H9 (cell line): Measurements from ENCODE around the gene AKR1D1. TPM values are rescaled to one million over a fixed set of nuclear protein-coding genes. Genes with fewer than 3 reads are reported as not detected.
A peak's percentile ranks its signal among the peaks of the same experiment; 100 is the strongest.
"Not testable (repeated sequence)": the region's sequence is repeated elsewhere in the genome, so short reads cannot be mapped to it uniquely, and the experiment has no call there.

ENCODE experiments used
- DNase-seq: peaks from one replicate; pipeline ENCODE4 v3.0.0-alpha.2; 2017
- H2AFZ ChIP-seq: one replicate; pipeline ENCODE4 v1.6.1; 2013; ENCODE audit warnings: mild to moderate bottlenecking, low read length, control low read depth, moderate library complexity
- H2AK5ac ChIP-seq: 2 replicates; pipeline ENCODE4 v1.6.1; 2013; ENCODE audit warnings: low read length, control low read depth, mixed read lengths; ENCODE audit not compliant: insufficient read length
- H2BK120ac ChIP-seq: one replicate; pipeline ENCODE4 v1.6.1; 2013; ENCODE audit warnings: low read depth, mild to moderate bottlenecking, low read length, control low read depth, inconsistent platforms; ENCODE audit not compliant: poor library complexity, severe bottlenecking
- H2BK12ac ChIP-seq: 2 replicates; pipeline ENCODE4 v1.6.1; 2013; ENCODE audit warnings: low read length, control low read depth, mixed read lengths, low read depth; ENCODE audit not compliant: insufficient read length
- H2BK15ac ChIP-seq: 2 replicates; pipeline ENCODE4 v1.6.1; 2013; ENCODE audit warnings: low read depth, low read length, control low read depth
- H2BK20ac ChIP-seq: one replicate; pipeline ENCODE4 v1.6.1; 2013; ENCODE audit warnings: low read depth, mild to moderate bottlenecking, low read length, control low read depth, inconsistent platforms; ENCODE audit not compliant: poor library complexity, severe bottlenecking
- H2BK5ac ChIP-seq: 2 replicates; pipeline ENCODE4 v1.6.1; 2013; ENCODE audit warnings: low read length, control low read depth, mixed read lengths; ENCODE audit not compliant: insufficient read length
- H3K14ac ChIP-seq: 2 replicates; pipeline ENCODE4 v1.6.1; 2013; ENCODE audit warnings: low read length, control low read depth; ENCODE audit not compliant: insufficient read depth
- H3K18ac ChIP-seq: 2 replicates; pipeline ENCODE4 v1.6.1; 2013; ENCODE audit warnings: low read depth, mild to moderate bottlenecking, mixed read lengths, low read length, control low read depth; ENCODE audit not compliant: insufficient read length
- H3K23ac ChIP-seq: 2 replicates; pipeline ENCODE4 v1.6.1; 2013; ENCODE audit warnings: low read length, control low read depth, mixed read lengths, low read depth; ENCODE audit not compliant: insufficient read length
- H3K23me2 ChIP-seq: 2 replicates; pipeline ENCODE4 v1.6.1; 2013; ENCODE audit warnings: low read depth, mild to moderate bottlenecking, mixed read lengths, low read length, control low read depth; ENCODE audit not compliant: insufficient read length, poor library complexity, severe bottlenecking
- H3K27ac ChIP-seq: 2 replicates; pipeline ENCODE4 v1.5.1; 2013; ENCODE audit warnings: low read length, control low read depth, mixed read lengths, low read depth; ENCODE audit not compliant: insufficient read length
- H3K27me3 ChIP-seq: 2 replicates; pipeline ENCODE4 v1.6.1; 2013; ENCODE audit warnings: low read length, control low read depth, inconsistent platforms; ENCODE audit not compliant: insufficient read depth
- H3K4ac ChIP-seq: 2 replicates; pipeline ENCODE4 v1.6.1; 2013; ENCODE audit warnings: low read depth, mild to moderate bottlenecking, control low read depth, inconsistent platforms, low read length, moderate library complexity
- H3K4me1 ChIP-seq: 2 replicates; pipeline ENCODE4 v1.6.1; 2013; ENCODE audit warnings: low read length, control low read depth, inconsistent platforms; ENCODE audit not compliant: insufficient read depth
- H3K4me2 ChIP-seq: 2 replicates; pipeline ENCODE4 v1.6.1; 2013; ENCODE audit warnings: low read length, control low read depth, mixed read lengths; ENCODE audit not compliant: insufficient read length, insufficient read depth
- H3K56ac ChIP-seq: 2 replicates; pipeline ENCODE4 v1.6.1; 2013; ENCODE audit warnings: low read depth, mild to moderate bottlenecking, mixed read lengths, low read length, control low read depth; ENCODE audit not compliant: insufficient read length
- H3K79me1 ChIP-seq: 2 replicates; pipeline ENCODE4 v1.6.1; 2013; ENCODE audit warnings: low read depth, mild to moderate bottlenecking, moderate library complexity, low read length, control low read depth, inconsistent platforms; ENCODE audit not compliant: insufficient read depth, poor library complexity, severe bottlenecking
- H3K79me2 ChIP-seq: 2 replicates; pipeline ENCODE4 v1.6.1; 2013; ENCODE audit warnings: low read length, control low read depth, inconsistent platforms; ENCODE audit not compliant: insufficient read depth
- H3K9ac ChIP-seq: 2 replicates; pipeline ENCODE4 v1.6.1; 2013; ENCODE audit warnings: low read length, control low read depth, mixed read lengths; ENCODE audit not compliant: insufficient read length; ENCODE audit errors: extremely low read depth
- H3K9me3 ChIP-seq: one replicate; pipeline ENCODE4 v1.6.1; 2013; ENCODE audit warnings: low read depth, low read length, inconsistent platforms; ENCODE audit not compliant: control insufficient read depth
- H3T11ph ChIP-seq: one replicate; pipeline ENCODE4 v1.6.1; 2013; ENCODE audit warnings: mild to moderate bottlenecking, low read length, control low read depth, inconsistent platforms
- H4K20me1 ChIP-seq: one replicate; pipeline ENCODE4 v1.6.1; 2013; ENCODE audit not compliant: control insufficient read depth, insufficient read length, insufficient read depth
- H4K5ac ChIP-seq: 2 replicates; pipeline ENCODE4 v1.6.1; 2013; ENCODE audit warnings: low read depth, mild to moderate bottlenecking, mixed read lengths, low read length, control low read depth; ENCODE audit not compliant: insufficient read length
- H4K8ac ChIP-seq: replicated peaks from 2 replicates; pipeline ENCODE4 v1.6.1; 2013; ENCODE audit warnings: low read length, control low read depth, mixed read lengths, low read depth; ENCODE audit not compliant: insufficient read length
- H4K91ac ChIP-seq: 2 replicates; pipeline ENCODE4 v1.6.1; 2013; ENCODE audit warnings: low read depth, mild to moderate bottlenecking, moderate library complexity, mixed read lengths, low read length, control low read depth; ENCODE audit not compliant: insufficient read length
- H3K27ac Mint-ChIP-seq, 3 experiments: 2 replicates in 2 of 3; 3 replicates in 1 of 3; pipeline ENCODE4 v1.8.0; 2020 to 2021; ENCODE audit warnings: mixed read lengths in 3 of 3, mild to moderate bottlenecking in 1 of 3, moderate library complexity in 1 of 3
- H3K27me3 Mint-ChIP-seq: 2 replicates; pipeline ENCODE4 v1.8.0; 2021; ENCODE audit warnings: low read depth, mild to moderate bottlenecking, moderate library complexity, mixed read lengths
- H3K36me3 Mint-ChIP-seq, 3 experiments: 2 replicates in 2 of 3; 3 replicates in 1 of 3; pipeline ENCODE4 v1.8.0; 2020 to 2021; ENCODE audit warnings: low read depth in 3 of 3, mixed read lengths in 3 of 3; ENCODE audit not compliant: insufficient read depth in 1 of 3
- H3K4me1 Mint-ChIP-seq, 2 experiments: 2 replicates each; pipeline ENCODE4 v1.8.0; 2020; ENCODE audit warnings: mixed read lengths in 2 of 2
- H3K4me3 Mint-ChIP-seq, 2 experiments: 2 replicates in 1 of 2; 3 replicates in 1 of 2; pipeline ENCODE4 v1.8.0; 2020 to 2021; ENCODE audit warnings: mild to moderate bottlenecking in 2 of 2, mixed read lengths in 2 of 2, moderate library complexity in 1 of 2
- H3K9me3 Mint-ChIP-seq, 2 experiments: 2 replicates in 1 of 2; 3 replicates in 1 of 2; pipeline ENCODE4 v1.8.0; 2020; ENCODE audit warnings: mild to moderate bottlenecking in 2 of 2, mixed read lengths in 2 of 2, moderate library complexity in 1 of 2
- WGBS: extraction: QIAGEN DNeasy Blood & Tissue Kit; methylation state at CpG from one replicate; pipeline ENCODE4 v1.1.7; 2013; ENCODE audit warnings: missing lambda C conversion rate, low lambda C conversion rate, mixed read lengths; ENCODE audit not compliant: insufficient read length; ENCODE audit errors: extremely low coverage; 5-methylcytosine and 5-hydroxymethylcytosine counted together
- total RNA-seq: library from RNA; stranded (reverse); gene quantifications from 2 replicates; pipeline ENCODE4 v1.2.1, GENCODE V29; 2021
- TF ChIP-seq, protein P1 (sequence below): fragments of 200-600 bp; sonication (generic); conservative IDR thresholded peaks from 3 replicates; pipeline ENCODE4 v1.8.0; 2021; ENCODE audit warnings: antibody characterized with exemption, mild to moderate bottlenecking

Gene AKR1D1
- total RNA-seq, 1 experiment from 2014 or later, result 0.31 TPM

DNA sequence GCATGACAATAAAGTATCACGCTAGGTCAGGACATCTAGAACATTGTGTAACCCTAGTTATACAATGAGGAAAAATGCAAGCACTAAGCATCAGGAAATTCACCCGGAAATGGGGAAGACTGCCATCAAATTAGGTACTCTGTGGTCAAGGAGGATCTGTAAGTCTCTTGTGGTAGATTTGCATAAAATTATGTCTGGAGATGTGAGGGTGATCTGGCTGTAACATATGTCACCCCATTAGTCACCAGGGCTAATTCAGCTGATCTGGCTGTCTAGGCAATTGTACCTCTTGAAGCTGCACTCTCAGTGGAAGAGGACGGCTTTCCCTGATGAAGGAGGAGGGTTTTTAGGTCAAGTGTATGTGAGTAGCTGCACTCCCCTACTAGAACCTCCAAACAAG, 14.8 kb downstream of the AKR1D1 start:
- H3K9ac ChIP-seq, result no peak overlapping the region
- no peak overlapping the region for H3K14ac ChIP-seq
- no peak overlapping the region for H2BK20ac ChIP-seq
- H3K9me3 ChIP-seq, result no peaks in the 10 kb centered on the region
- no peaks in the 10 kb centered on the region for H3K79me2 ChIP-seq
- no peaks in the 10 kb centered on the region for H3K23me2 ChIP-seq
- H2BK15ac ChIP-seq, result no peak overlapping the region
- DNase-seq, result no peak
- H3K27ac ChIP-seq, result no peak overlapping the region
- Mint-ChIP-seq H3K4me1 (peaks cover 0 to 5% of the 10 kb centered on the region in 2 experiments; a peak in 1 of 4 replicates), H3K27me3 (no peaks in the 10 kb centered on the region), H3K9me3 (0 out of 5 replicates have a peak, but pooled peaks cover 2 to 3% of the 10 kb centered on the region in 2 experiments), H3K27ac (peak overlapping the region in 1 of 3 experiments; percentile 21; a peak in 2 of 7 replicates), H3K4me3 (no peak overlapping the region), H3K36me3 (peaks cover 0 to 5% (median 3%) of the 10 kb centered on the region in 3 experiments; a peak in 2 of 7 replicates)
- no peak overlapping the region for H2BK12ac ChIP-seq
- H4K5ac ChIP-seq, result no peak overlapping the region
- no peaks in the 10 kb centered on the region for H3K27me3 ChIP-seq
- H4K91ac ChIP-seq, result no peak overlapping the region
- no peaks in the 10 kb centered on the region for H4K20me1 ChIP-seq
- no peak overlapping the region for H3K56ac ChIP-seq
- H2BK5ac ChIP-seq, result no peak overlapping the region
- no peak overlapping the region for H3K18ac ChIP-seq
- H2BK120ac ChIP-seq, result no peak overlapping the region
- H3K4ac ChIP-seq, result no peak overlapping the region
- no peak overlapping the region for H2AFZ ChIP-seq
- no peak overlapping the region for H2AK5ac ChIP-seq
- H3K4me1 ChIP-seq, result no peaks in the 10 kb centered on the region
- H4K8ac ChIP-seq, result no peak overlapping the region
- H3T11ph ChIP-seq, result no peak overlapping the region
- TF ChIP-seq, protein P1, sequence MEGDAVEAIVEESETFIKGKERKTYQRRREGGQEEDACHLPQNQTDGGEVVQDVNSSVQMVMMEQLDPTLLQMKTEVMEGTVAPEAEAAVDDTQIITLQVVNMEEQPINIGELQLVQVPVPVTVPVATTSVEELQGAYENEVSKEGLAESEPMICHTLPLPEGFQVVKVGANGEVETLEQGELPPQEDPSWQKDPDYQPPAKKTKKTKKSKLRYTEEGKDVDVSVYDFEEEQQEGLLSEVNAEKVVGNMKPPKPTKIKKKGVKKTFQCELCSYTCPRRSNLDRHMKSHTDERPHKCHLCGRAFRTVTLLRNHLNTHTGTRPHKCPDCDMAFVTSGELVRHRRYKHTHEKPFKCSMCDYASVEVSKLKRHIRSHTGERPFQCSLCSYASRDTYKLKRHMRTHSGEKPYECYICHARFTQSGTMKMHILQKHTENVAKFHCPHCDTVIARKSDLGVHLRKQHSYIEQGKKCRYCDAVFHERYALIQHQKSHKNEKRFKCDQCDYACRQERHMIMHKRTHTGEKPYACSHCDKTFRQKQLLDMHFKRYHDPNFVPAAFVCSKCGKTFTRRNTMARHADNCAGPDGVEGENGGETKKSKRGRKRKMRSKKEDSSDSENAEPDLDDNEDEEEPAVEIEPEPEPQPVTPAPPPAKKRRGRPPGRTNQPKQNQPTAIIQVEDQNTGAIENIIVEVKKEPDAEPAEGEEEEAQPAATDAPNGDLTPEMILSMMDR, result no peak
- WGBS, result no CpG with 5 or more reads among the region's 3 CpGs
- no peaks in the 10 kb centered on the region for H3K79me1 ChIP-seq
- H3K4me2 ChIP-seq, result no peak overlapping the region
- no peak overlapping the region for H3K23ac ChIP-seq

- H2BK12ac ChIP-seq, H3K9me3 ChIP-seq, H3K36me3 Mint-ChIP-seq: not testable (repeated sequence)
These were observed 15.6 kb downstream of the AKR1D1 start for GRCh38 chr7:138091840-138092239.

More at GRCh38 chr7:138091840-138092239, 15.6 kb downstream of the AKR1D1 start:
- not testable (repeated sequence) for H3K23me2 ChIP-seq, H3K18ac ChIP-seq, H2BK15ac ChIP-seq, H4K20me1 ChIP-seq, H3K4me1 Mint-ChIP-seq, H3K79me1 ChIP-seq, H3K56ac ChIP-seq, H4K91ac ChIP-seq, H4K8ac ChIP-seq, H3K27me3 ChIP-seq, H3K27ac ChIP-seq, H3K4me3 Mint-ChIP-seq, H4K5ac ChIP-seq, H2BK5ac ChIP-seq, H3K79me2 ChIP-seq, H3T11ph ChIP-seq, H3K14ac ChIP-seq, H2BK20ac ChIP-seq, H2AK5ac ChIP-seq, H3K4me2 ChIP-seq, H3K4ac ChIP-seq, H3K23ac ChIP-seq, H2BK120ac ChIP-seq, H3K4me1 ChIP-seq, H3K9ac ChIP-seq, H3K9me3 Mint-ChIP-seq, H3K27me3 Mint-ChIP-seq, H3K27ac Mint-ChIP-seq, DNase-seq, H2AFZ ChIP-seq
- no CpG with 5 or more reads among the region's 2 CpGs for WGBS
